OCI-LY7 (cell line): ENCODE results near the gene EID2B.

Experiments
- CTCF ChIP-seq: fragments of 200-600 bp; sonication (generic); conservative IDR thresholded peaks from 2 replicates; pipeline ENCODE4 v1.5.1; 2014; ENCODE audit warnings: mild to moderate bottlenecking, antibody characterized with exemption, low read length, moderate library complexity, mixed read lengths
- EZH2phosphoT487 ChIP-seq: fragments of 200-600 bp; sonication (generic); IDR thresholded peaks from 2 replicates; pipeline ENCODE4 v1.6.1; 2018; ENCODE audit warnings: low read depth, borderline replicate concordance, mild to moderate bottlenecking, mixed run types, antibody characterized with exemption, low read length, moderate library complexity, mixed read lengths

GRCh38 chr19:39512988-39513387, 19.7 kb downstream of the EID2B start:
- no peak for TF ChIP-seq CTCF
- no peak for TF ChIP-seq EZH2phosphoT487
